Activated naive CD8-positive, alpha-beta T cell treated with anti-CD3 and anti-CD28 coated beads, Interleukin-2, amount 10 ng/mL, durations not matched to agents 7 days and 5 days (primary cell): ENCODE measurements around the gene CTNNA2. TPM values are rescaled to one million over a fixed set of nuclear protein-coding genes. Genes with fewer than 3 reads are reported as not detected.
"Not testable (repeated sequence)": the region's sequence is repeated elsewhere in the genome, so short reads cannot be mapped to it uniquely, and the experiment has no call there.

ENCODE experiments used
- ATAC-seq: fragments of 150-1000 bp; cut with Tn5 transposase; one replicate; pipeline ENCODE4 v1.10.0; 2021; ENCODE audit warnings: low read depth, moderate library complexity
- POLR2A ChIA-PET: fragments of 350-600 bp; sonication (Branson Sonifier 250); formaldehyde crosslinking; loops from one replicate; lab custom pipeline; 2021; ENCODE audit warnings: antibody characterized with exemption; lab: Charles Lee
- DNase-seq: peaks from one replicate; pipeline ENCODE4 v3.0.0; 2021
- H3K27ac Mint-ChIP-seq: one replicate; pipeline ENCODE4 v1.8.0; 2022; ENCODE audit warnings: mild to moderate bottlenecking, mixed read lengths
- H3K27me3 Mint-ChIP-seq: one replicate; pipeline ENCODE4 v1.8.0; 2022; ENCODE audit warnings: mild to moderate bottlenecking, moderate library complexity, mixed read lengths
- H3K36me3 Mint-ChIP-seq: one replicate; pipeline ENCODE4 v1.8.0; 2021; ENCODE audit warnings: mild to moderate bottlenecking, mixed read lengths
- H3K4me1 Mint-ChIP-seq: one replicate; pipeline ENCODE4 v1.8.0; 2021; ENCODE audit warnings: mixed read lengths
- H3K4me3 Mint-ChIP-seq: one replicate; pipeline ENCODE4 v1.8.0; 2022; ENCODE audit warnings: mild to moderate bottlenecking, moderate library complexity, mixed read lengths
- H3K9me3 Mint-ChIP-seq: one replicate; pipeline ENCODE4 v1.8.0; 2021; ENCODE audit warnings: mixed read lengths
- total RNA-seq, 2 experiments: library from RNA; stranded (reverse); gene quantifications; one replicate each; pipeline ENCODE4 v1.2.3, GENCODE V29; 2021

CTNNA2 gene
- total RNA-seq, 2 experiments from 2014 or later = not detected

DNA sequence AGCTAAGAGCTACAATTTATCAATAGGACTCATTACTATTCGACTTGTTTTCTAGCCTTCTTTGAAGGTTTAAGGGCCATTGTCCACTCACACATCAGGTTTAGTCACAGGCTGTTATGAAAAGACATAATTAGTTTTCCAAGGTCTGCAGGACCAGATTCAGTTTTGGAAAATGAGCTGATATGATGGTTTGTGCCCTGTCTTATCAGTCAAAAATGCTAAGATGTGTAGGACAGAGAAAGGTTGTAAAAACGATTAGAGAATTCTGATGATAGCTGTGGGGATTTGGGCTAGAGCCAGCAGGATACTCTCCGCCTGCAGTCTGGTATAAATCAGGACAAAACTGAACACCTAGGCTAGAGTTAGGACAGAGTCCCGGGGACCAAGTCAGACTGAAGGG lies 578.4 kb downstream of the CTNNA2 start:
- Mint-ChIP-seq H3K4me3 (no peak overlapping the region), H3K27me3 (no peaks in the 10 kb centered on the region), H3K27ac (no peak overlapping the region), H3K36me3 (no peaks in the 10 kb centered on the region), H3K4me1 (no peaks in the 10 kb centered on the region), H3K9me3 (no peaks in the 10 kb centered on the region)
- POLR2A ChIA-PET = no interaction called here
- ATAC-seq (no peak), DNase-seq (no peak)

DNA sequence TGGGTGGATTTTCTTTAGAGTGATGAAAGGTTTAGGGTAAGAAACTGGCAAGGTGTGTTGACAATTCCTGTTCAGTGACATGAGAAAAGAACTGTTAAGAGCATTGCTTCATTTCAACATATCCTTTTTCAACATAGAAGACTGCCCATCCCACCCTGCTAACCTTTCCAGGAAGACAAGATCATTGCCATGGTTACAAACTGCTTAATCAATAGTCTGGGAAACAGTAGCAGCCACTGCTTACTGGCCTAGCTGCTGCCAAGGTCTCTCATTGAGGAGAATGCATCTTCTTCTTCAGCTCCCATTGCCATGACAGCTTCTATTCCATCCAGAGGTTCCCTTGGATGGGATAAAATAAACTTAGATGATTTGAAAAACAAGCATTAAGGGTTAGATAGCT lies 579.6 kb downstream of the CTNNA2 start:
- H3K4me3 Mint-ChIP-seq = no peak overlapping the region
- H3K36me3 Mint-ChIP-seq = no peaks in the 10 kb centered on the region
- ATAC-seq (no peak), DNase-seq (no peak)
- POLR2A ChIA-PET = no interaction called here
- no peaks in the 10 kb centered on the region for H3K9me3 Mint-ChIP-seq
- no peaks in the 10 kb centered on the region for H3K4me1 Mint-ChIP-seq
- no peaks in the 10 kb centered on the region for H3K27me3 Mint-ChIP-seq
- H3K27ac Mint-ChIP-seq = no peak overlapping the region

DNA sequence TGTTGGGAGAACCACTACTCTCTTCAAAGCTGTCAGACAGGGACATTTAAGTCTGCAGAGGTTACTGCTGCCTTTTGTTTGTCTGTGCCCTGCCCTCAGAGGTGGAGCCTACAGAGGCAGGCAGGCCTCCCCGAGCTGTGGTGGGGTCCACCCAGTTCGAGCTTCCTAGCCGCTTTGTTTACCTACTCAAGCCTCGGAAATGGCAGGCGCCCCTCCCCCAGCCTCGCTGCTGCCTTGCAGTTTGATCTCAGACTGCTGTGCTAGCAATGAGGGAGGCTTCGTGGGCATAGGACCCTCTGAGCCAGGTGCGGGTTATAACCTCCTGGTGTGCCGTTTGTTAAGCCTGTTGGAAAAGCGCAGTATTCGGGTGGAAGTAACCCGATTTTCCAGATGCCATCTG lies 585.7 kb downstream of the CTNNA2 start:
- H3K27ac Mint-ChIP-seq, POLR2A ChIA-PET, H3K9me3 Mint-ChIP-seq, H3K27me3 Mint-ChIP-seq, H3K36me3 Mint-ChIP-seq, ATAC-seq, H3K4me1 Mint-ChIP-seq, H3K4me3 Mint-ChIP-seq, DNase-seq: not testable (repeated sequence)

- no peak overlapping the region for H3K27ac Mint-ChIP-seq
- POLR2A ChIA-PET = no interaction called here
- ATAC-seq (no peak), DNase-seq (no peak)
- peaks cover 2% of the 10 kb centered on the region for H3K9me3 Mint-ChIP-seq
- no peak overlapping the region for H3K4me3 Mint-ChIP-seq
- H3K27me3 Mint-ChIP-seq = no peaks in the 10 kb centered on the region
- H3K36me3 Mint-ChIP-seq = no peaks in the 10 kb centered on the region
- H3K4me1 Mint-ChIP-seq = no peaks in the 10 kb centered on the region
Measured at GRCh38 chr2:80102026-80102425, 589.2 kb downstream of the CTNNA2 start.

DNA sequence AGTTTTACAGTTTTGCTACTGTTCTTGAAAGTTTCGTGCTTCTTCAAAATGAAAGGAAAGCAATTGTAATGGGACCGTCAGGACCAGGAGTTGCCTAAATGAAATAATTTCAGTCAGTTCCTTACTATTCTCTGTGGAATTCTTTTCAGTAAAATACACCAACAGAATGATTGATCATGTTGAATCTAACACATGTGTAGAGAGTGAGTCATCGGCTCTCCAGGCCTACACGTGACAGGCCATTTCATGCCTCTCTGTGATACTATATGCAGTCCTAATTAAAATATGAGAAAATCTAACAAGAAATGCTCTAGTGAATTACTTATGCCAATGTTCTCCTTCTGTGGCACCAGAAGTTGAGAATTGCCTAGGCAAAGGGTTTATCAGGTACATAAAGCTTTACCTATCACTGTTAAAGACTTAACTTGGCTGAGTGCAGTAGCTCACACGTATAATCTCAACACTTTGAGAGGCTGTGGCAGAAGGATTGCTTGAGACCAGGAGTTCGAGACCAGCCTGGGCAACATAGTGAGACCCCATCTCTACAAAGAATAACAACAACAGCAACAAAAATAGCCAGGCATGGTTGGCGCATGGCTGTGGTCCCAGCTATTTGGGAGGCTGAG lies 592.3 kb downstream of the CTNNA2 start:
- H3K27me3 Mint-ChIP-seq = no peaks in the 10 kb centered on the region
- H3K4me1 Mint-ChIP-seq = no peaks in the 10 kb centered on the region
- POLR2A ChIA-PET = no interaction called here
- H3K27ac Mint-ChIP-seq = no peak overlapping the region
- ATAC-seq (no peak), DNase-seq (no peak)
- no peak overlapping the region for H3K4me3 Mint-ChIP-seq
- H3K36me3 Mint-ChIP-seq = no peaks in the 10 kb centered on the region
- peaks cover 4% of the 10 kb centered on the region for H3K9me3 Mint-ChIP-seq

DNA sequence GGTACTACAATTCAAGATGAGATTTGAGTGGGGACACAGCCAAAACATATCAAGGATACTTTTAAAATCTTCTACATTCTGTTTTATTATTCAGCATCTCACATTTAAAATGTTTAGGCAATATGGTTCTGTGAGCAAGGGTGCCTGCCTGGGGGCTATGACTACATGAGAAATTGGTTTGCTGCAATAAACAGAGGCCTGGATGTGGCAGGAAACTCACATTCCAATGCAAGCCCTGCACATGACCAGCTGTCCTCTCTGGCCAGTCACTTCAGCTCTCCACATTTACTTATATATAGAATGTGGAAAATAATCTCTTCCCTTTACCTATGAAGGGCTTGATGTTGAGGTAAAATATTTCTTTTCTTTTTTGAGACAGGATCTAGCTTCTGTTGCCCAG lies 598.3 kb downstream of the CTNNA2 start:
- DNase-seq (no peak), ATAC-seq (no peak)
- POLR2A ChIA-PET = no interaction called here
- peaks cover 9% of the 10 kb centered on the region for H3K9me3 Mint-ChIP-seq
- no peaks in the 10 kb centered on the region for H3K36me3 Mint-ChIP-seq
- H3K4me1 Mint-ChIP-seq = no peaks in the 10 kb centered on the region
- H3K27ac Mint-ChIP-seq = no peak overlapping the region
- no peak overlapping the region for H3K4me3 Mint-ChIP-seq
- H3K27me3 Mint-ChIP-seq = no peaks in the 10 kb centered on the region

- no peaks in the 10 kb centered on the region for H3K36me3 Mint-ChIP-seq
- POLR2A ChIA-PET = no interaction called here
- no peak overlapping the region for H3K4me3 Mint-ChIP-seq
- ATAC-seq (no peak), DNase-seq (no peak)
- no peaks in the 10 kb centered on the region for H3K4me1 Mint-ChIP-seq
- peaks cover 9% of the 10 kb centered on the region for H3K9me3 Mint-ChIP-seq
- no peaks in the 10 kb centered on the region for H3K27me3 Mint-ChIP-seq
- no peak overlapping the region for H3K27ac Mint-ChIP-seq
Measured at GRCh38 chr2:80112790-80113189, 599.9 kb downstream of the CTNNA2 start.

- Mint-ChIP-seq H3K36me3 (no peaks in the 10 kb centered on the region), H3K9me3 (peaks cover 9% of the 10 kb centered on the region), H3K27ac (no peak overlapping the region), H3K4me3 (no peak overlapping the region), H3K27me3 (no peaks in the 10 kb centered on the region), H3K4me1 (no peaks in the 10 kb centered on the region)
- DNase-seq (no peak), ATAC-seq (no peak)
- POLR2A ChIA-PET = no interaction called here
Measured at GRCh38 chr2:80113399-80113798, 600.5 kb downstream of the CTNNA2 start.

DNA sequence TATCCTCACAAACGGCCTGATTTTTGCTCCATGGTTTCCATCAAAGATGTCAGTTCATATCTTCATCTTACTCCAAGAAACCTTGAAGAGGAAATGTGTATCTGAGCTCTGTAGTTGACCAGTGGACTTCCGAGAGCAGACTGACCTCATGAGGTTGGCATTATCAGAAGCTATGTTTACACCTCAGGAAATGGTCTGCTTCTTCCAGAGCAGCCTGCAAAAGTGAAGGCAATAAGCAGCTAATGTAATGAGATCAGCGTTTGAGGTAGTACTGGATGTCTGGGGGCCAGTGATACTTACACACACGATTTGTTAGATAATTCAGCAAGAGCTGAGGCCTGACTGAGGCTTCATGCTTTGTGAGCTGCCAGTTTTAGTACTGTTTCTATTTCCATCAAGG lies 602.0 kb downstream of the CTNNA2 start:
- no peak overlapping the region for H3K4me3 Mint-ChIP-seq
- DNase-seq (no peak), ATAC-seq (no peak)
- H3K36me3 Mint-ChIP-seq = no peaks in the 10 kb centered on the region
- H3K27ac Mint-ChIP-seq = no peak overlapping the region
- peaks cover 6% of the 10 kb centered on the region for H3K9me3 Mint-ChIP-seq
- H3K27me3 Mint-ChIP-seq = no peaks in the 10 kb centered on the region
- no peaks in the 10 kb centered on the region for H3K4me1 Mint-ChIP-seq
- POLR2A ChIA-PET = no interaction called here

GRCh38 chr2:80117401-80117800 lies 604.5 kb downstream of the CTNNA2 start:
- no peak for DNase-seq
- H3K27me3 Mint-ChIP-seq = no peaks in the 10 kb centered on the region
- no peak overlapping the region for H3K27ac Mint-ChIP-seq
- ATAC-seq = no peak
- POLR2A ChIA-PET = no interaction called here
- H3K9me3 Mint-ChIP-seq = no peaks in the 10 kb centered on the region
- no peaks in the 10 kb centered on the region for H3K36me3 Mint-ChIP-seq
- H3K4me1 Mint-ChIP-seq = no peaks in the 10 kb centered on the region
- no peak overlapping the region for H3K4me3 Mint-ChIP-seq

DNA sequence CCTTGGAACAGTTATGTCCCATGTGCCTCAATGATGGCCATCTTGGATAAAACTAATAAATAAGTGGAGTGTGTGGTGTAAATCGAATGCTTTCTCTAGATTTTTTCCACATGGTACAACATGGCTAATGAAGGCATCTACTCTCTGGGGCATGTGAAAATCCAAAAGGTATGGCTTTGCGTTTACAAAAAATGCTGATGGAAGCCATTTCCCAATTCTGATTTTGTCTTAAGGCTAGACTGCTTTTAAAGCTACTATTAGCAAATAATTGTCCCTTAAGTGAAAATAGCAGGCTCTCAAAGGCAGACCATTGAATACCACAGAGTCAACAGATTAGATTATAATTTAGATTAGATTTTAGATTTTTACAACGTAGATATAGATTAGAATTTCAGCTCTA lies 608.0 kb downstream of the CTNNA2 start:
- Mint-ChIP-seq H3K27me3 (no peaks in the 10 kb centered on the region), H3K27ac (no peak overlapping the region), H3K9me3 (no peaks in the 10 kb centered on the region), H3K36me3 (no peaks in the 10 kb centered on the region), H3K4me3 (no peak overlapping the region), H3K4me1 (no peaks in the 10 kb centered on the region)
- no peak for DNase-seq
- ATAC-seq = no peak
- POLR2A ChIA-PET = no interaction called here

DNA sequence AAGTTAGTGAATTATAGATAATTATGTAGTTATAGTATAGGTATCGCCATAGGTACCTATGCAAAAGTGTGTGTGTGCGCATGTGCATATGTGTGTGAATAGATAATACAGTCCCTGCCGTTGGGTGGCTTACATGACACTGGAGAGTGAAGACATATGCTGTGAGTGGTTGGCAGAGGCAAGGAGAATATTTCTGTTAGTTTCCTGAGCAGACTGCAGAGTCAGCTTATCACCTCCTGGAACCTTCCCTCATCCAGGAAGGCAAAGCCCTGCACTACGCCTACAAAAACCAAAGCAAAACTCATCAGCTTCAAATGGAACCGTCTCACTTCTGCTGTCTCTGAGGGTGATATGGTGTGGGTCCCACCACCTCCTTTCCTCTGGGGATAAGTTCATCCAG lies 609.8 kb downstream of the CTNNA2 start:
- Mint-ChIP-seq H3K36me3 (no peaks in the 10 kb centered on the region), H3K27me3 (no peaks in the 10 kb centered on the region), H3K9me3 (no peaks in the 10 kb centered on the region), H3K4me1 (no peaks in the 10 kb centered on the region), H3K27ac (no peak overlapping the region), H3K4me3 (no peak overlapping the region)
- DNase-seq = no peak
- POLR2A ChIA-PET = no interaction called here
- no peak for ATAC-seq

GRCh38 chr2:80126596-80127189 lies 613.8 kb downstream of the CTNNA2 start:
- Mint-ChIP-seq H3K27me3 (no peaks in the 10 kb centered on the region), H3K4me1 (no peaks in the 10 kb centered on the region), H3K9me3 (no peaks in the 10 kb centered on the region), H3K27ac (no peak overlapping the region), H3K36me3 (no peaks in the 10 kb centered on the region), H3K4me3 (no peak overlapping the region)
- POLR2A ChIA-PET = no interaction called here
- ATAC-seq (no peak), DNase-seq (no peak)

- no peak overlapping the region for H3K4me3 Mint-ChIP-seq
- H3K9me3 Mint-ChIP-seq = no peaks in the 10 kb centered on the region
- no peak overlapping the region for H3K27ac Mint-ChIP-seq
- H3K36me3 Mint-ChIP-seq = no peaks in the 10 kb centered on the region
- DNase-seq (no peak), ATAC-seq (no peak)
- no peaks in the 10 kb centered on the region for H3K4me1 Mint-ChIP-seq
- no peaks in the 10 kb centered on the region for H3K27me3 Mint-ChIP-seq
- POLR2A ChIA-PET = no interaction called here
Measured at GRCh38 chr2:80128080-80128479, 615.2 kb downstream of the CTNNA2 start.
